Transverse colon (tissue), 4 donors: ENCODE measurements around the gene TSPAN12.

ENCODE experiments used
- POLR2AphosphoS5 ChIP-seq, 3 donors: sonication (generic); formaldehyde crosslinking; IDR thresholded peaks; one replicate each; pipeline ENCODE4 v1.6.1; 2016; ENCODE audit warnings: antibody characterized with exemption in 3 of 3
- TF ChIP-seq, protein P1 (sequence below), 5 experiments: fragments of 200-600 bp in 3 of 5; fragments of 450-650 bp in 2 of 5; sonication (generic) in 3 of 5; IDR thresholded peaks; 1 replicate in 2 of 5; 2 replicates in 3 of 5; pipeline ENCODE4 v1.5.1; 2016 to 2017; ENCODE audit warnings: antibody characterized with exemption in 5 of 5, inconsistent platforms in 3 of 5, mild to moderate bottlenecking in 2 of 5, moderate library complexity in 1 of 5

DNA sequence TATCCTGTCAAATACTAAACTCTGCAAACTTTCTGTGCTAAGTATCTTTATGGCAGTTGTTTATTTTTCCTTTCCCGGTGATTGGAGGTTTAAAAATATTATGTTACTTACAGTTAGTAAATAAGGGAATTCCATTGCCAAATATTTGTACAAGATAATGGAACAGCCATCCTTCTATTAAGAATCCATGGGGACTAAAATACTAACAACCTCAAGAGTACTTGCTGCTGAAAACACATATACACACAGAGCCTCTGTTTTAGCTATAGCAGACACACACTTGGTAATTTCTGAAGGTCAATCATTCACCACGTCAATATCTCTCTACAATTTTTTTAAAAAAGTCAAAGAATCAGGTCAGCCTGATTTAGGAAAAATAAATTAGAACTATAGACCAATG, 32.4 kb downstream of the TSPAN12 start:
- TF ChIP-seq, protein P1, sequence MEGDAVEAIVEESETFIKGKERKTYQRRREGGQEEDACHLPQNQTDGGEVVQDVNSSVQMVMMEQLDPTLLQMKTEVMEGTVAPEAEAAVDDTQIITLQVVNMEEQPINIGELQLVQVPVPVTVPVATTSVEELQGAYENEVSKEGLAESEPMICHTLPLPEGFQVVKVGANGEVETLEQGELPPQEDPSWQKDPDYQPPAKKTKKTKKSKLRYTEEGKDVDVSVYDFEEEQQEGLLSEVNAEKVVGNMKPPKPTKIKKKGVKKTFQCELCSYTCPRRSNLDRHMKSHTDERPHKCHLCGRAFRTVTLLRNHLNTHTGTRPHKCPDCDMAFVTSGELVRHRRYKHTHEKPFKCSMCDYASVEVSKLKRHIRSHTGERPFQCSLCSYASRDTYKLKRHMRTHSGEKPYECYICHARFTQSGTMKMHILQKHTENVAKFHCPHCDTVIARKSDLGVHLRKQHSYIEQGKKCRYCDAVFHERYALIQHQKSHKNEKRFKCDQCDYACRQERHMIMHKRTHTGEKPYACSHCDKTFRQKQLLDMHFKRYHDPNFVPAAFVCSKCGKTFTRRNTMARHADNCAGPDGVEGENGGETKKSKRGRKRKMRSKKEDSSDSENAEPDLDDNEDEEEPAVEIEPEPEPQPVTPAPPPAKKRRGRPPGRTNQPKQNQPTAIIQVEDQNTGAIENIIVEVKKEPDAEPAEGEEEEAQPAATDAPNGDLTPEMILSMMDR (IDR thresholded peaks at IDR 0.05) = no peak
- no peak for TF ChIP-seq POLR2AphosphoS5 (IDR thresholded peaks at IDR 0.05)
